Lung (tissue), 12 donors: Measurements from ENCODE around the gene PHKG1. TPM values are rescaled to one million over a fixed set of nuclear protein-coding genes. Genes with fewer than 3 reads are reported as not detected.

Experiments used
- ATAC-seq: fragments of 200-7000 bp; cut with Tn5 transposase; one replicate; pipeline ENCODE4 v1.9.1; 2020; ENCODE audit warnings: moderate number of reproducible peaks; ENCODE audit not compliant: insufficient read depth, low FRiP score
- DNase-seq, 3 donors: peaks; one replicate each; pipeline ENCODE4 v3.0.0-alpha.2; 2013 to 2017
- H3K27ac ChIP-seq, 2 donors: one replicate each; pipeline ENCODE4 v1.5.1; 2013; ENCODE audit warnings: mild to moderate bottlenecking in 2 of 2, moderate library complexity in 2 of 2, control low read depth in 1 of 2, inconsistent platforms in 1 of 2, low read depth in 1 of 2, low read length in 1 of 2
- H3K27me3 ChIP-seq, 3 donors: one replicate each; pipeline ENCODE4 v1.5.1; 2013; ENCODE audit warnings: low read length in 2 of 3; ENCODE audit not compliant: control insufficient read depth in 3 of 3, insufficient read depth in 3 of 3
- H3K36me3 ChIP-seq, 4 donors: one replicate each; pipeline ENCODE4 v1.5.1; 2013; ENCODE audit warnings: low read length in 4 of 4, mild to moderate bottlenecking in 1 of 4, moderate library complexity in 1 of 4; ENCODE audit not compliant: control insufficient read depth in 4 of 4, insufficient read depth in 4 of 4
- H3K4me1 ChIP-seq, 5 donors: one replicate each; pipeline ENCODE4 v1.5.1; 2013; ENCODE audit warnings: low read length in 5 of 5, mild to moderate bottlenecking in 2 of 5, moderate library complexity in 1 of 5; ENCODE audit not compliant: control insufficient read depth in 5 of 5, insufficient read depth in 5 of 5
- H3K4me3 ChIP-seq: one replicate; pipeline ENCODE4 v1.5.1; 2013; ENCODE audit warnings: mild to moderate bottlenecking, control low read depth, moderate library complexity
- H3K9ac ChIP-seq, 2 donors: one replicate each; pipeline ENCODE4 v1.5.1; 2013; ENCODE audit warnings: low read length in 2 of 2, control low read depth in 1 of 2; ENCODE audit not compliant: insufficient read depth in 1 of 2
- H3K9me3 ChIP-seq, 4 donors: one replicate each; pipeline ENCODE4 v1.5.1; 2013; ENCODE audit warnings: low read length in 3 of 4, mild to moderate bottlenecking in 1 of 4, moderate library complexity in 1 of 4; ENCODE audit not compliant: control insufficient read depth in 4 of 4, insufficient read depth in 3 of 4
- WGBS, 2 donors: extraction: QIAGEN DNeasy Blood & Tissue Kit; methylation state at CpG; one replicate each; pipeline ENCODE4 v1.1.7; 2013; 5-methylcytosine and 5-hydroxymethylcytosine counted together
- polyA plus RNA-seq, 2 donors: library from polyadenylated mRNA; stranded (reverse); fragments of 200-250 nt; gene quantifications; one replicate each; pipeline ENCODE4 v1.2.1, GENCODE V29; 2013
- total RNA-seq, 2 donors: library from RNA; depleted of rRNA in 1 of 2; stranded (reverse); fragments of >200 nt in 1 of 2; gene quantifications; one replicate each; pipeline ENCODE4 v1.2.1, GENCODE V29; 2014 to 2021
- TF ChIP-seq, protein P1 (sequence below): IDR thresholded peaks from 2 replicates; pipeline ENCODE4 v1.5.1; 2012; ENCODE audit warnings: mild to moderate bottlenecking; ENCODE audit errors: control extremely low read depth, extremely low read depth
- donor health status: control.
- donor health status: control.
- donor health status: Bipolar disorder and iron deficiency.
- donor health status: healthy.
- donor health status: DM: yes; HTN: yes; CAD: no.

The PHKG1 gene
- total and polyA plus RNA-seq, 4 donors, result 0.71 to 1.8 (median 1.3) TPM

DNA sequence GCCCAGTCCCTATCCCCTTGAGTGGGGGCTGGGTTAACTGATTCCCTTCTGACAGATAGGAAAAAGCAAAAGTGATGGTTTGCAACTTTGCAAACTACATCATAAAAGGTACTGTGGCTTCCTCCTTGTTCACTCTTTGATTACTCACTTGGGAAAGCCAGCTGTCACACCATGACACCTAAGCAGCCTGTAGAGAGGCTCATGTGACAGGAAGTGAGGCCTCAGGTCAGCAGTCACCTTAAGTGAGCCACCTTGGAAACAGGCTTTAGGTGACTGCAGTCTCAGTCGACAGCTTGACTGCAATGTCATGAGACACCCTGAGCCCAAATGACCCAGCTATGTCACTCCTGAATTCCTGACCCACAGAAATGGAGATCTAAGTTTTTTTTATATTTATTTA lies 17.9 kb upstream of the PHKG1 start:
- WGBS, 2 donors, result 66 to 79% methylated on average over 1 of the region's 1 CpG
- Histone ChIP-seq H3K36me3 (peaks cover 0 to 5% (median 0%) of the 10 kb centered on the region in 4 donors), H3K9me3 (no peaks in the 10 kb centered on the region), H3K4me3 (no peak overlapping the region), H3K27ac (no peak overlapping the region), H3K27me3 (peaks cover 0 to 3% (median 2%) of the 10 kb centered on the region in 3 donors), H3K4me1 (peaks cover 0 to 3% (median 0%) of the 10 kb centered on the region in 5 donors), H3K9ac (no peak overlapping the region)
- DNase-seq, result no peak
- ATAC-seq, result no peak
- TF ChIP-seq, protein P1, sequence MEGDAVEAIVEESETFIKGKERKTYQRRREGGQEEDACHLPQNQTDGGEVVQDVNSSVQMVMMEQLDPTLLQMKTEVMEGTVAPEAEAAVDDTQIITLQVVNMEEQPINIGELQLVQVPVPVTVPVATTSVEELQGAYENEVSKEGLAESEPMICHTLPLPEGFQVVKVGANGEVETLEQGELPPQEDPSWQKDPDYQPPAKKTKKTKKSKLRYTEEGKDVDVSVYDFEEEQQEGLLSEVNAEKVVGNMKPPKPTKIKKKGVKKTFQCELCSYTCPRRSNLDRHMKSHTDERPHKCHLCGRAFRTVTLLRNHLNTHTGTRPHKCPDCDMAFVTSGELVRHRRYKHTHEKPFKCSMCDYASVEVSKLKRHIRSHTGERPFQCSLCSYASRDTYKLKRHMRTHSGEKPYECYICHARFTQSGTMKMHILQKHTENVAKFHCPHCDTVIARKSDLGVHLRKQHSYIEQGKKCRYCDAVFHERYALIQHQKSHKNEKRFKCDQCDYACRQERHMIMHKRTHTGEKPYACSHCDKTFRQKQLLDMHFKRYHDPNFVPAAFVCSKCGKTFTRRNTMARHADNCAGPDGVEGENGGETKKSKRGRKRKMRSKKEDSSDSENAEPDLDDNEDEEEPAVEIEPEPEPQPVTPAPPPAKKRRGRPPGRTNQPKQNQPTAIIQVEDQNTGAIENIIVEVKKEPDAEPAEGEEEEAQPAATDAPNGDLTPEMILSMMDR, result no peak

DNA sequence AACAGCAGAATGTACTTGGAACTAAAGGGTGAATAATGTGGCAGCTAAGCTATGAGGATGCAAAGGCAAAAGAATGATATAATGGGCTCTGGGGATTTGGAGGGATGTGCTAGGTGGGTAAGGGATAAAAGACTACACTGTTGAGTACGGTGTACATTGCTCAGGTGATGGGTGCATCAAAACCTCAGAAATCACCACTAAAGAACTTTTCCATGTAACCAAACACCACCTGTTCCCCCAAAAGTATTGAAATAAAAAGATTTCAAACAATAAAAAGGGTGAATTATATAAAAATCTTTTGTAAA lies 15.2 kb upstream of the PHKG1 start:
- Histone ChIP-seq H3K9ac (no peak overlapping the region), H3K27ac (no peak overlapping the region), H3K9me3 (no peaks in the 10 kb centered on the region), H3K36me3 (peaks cover 5 to 8% (median 6%) of the 10 kb centered on the region in 4 donors), H3K4me3 (no peak overlapping the region), H3K4me1 (peaks cover 0 to 9% (median 7%) of the 10 kb centered on the region in 5 donors), H3K27me3 (no peaks in the 10 kb centered on the region)
- TF ChIP-seq, protein P1, result no peak
- DNase-seq, result no peak
- no peak for ATAC-seq
- WGBS, 2 donors, result 94 to 95% methylated on average over 1 of the region's 1 CpG

DNA sequence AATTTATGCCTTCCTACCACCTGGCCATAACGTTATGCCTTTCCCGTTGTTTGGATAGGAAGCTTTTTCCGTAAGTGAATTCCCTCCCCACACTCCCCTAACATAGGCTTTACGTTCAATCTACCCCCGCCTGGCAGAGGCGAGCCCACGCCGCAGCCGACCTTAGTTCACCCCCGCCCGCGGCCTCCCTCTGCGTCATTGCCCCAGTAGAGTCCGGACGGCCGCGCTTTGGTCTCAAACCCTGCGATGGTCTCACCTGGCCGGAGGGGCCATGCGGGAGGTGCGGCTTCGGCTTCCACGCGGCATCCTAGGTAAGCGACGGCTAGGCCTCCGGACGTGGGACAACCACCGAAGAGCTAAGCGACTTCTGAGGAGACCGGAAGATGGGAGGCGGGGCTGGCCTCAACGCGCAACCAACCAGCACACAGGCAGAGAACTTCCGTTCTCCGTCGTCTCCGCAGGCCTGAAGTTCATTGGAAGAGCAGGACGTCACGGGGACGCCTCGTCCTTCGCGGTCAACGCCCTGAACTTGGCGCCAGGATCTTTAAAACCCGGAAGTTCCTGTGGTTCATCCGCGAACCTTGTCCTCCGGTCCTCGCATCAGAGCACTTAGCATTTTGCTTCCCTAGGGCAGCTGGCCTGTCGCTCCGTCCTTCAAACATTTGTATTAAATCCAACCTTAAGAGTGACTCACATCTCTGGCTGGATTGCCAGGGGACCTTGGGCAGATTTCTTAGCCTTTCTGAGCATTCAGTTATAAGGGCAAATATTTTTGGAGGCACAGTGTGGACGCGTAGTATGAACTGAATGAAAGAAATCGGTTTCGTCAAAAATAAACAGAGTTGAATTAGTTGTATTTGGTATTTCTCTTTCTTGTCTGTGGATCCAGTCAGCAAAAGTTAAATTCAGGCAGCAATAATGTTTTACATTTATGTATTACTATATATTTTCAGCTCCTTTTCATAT lies 13.6 kb upstream of the PHKG1 start, which contains the start of gene CHCHD2:
Gene CHCHD2, minus strand, starts transcription at position 369 of the 966 bp plus-strand sequence. Its CDS starts 63 bp downstream, at position 306.
- TF ChIP-seq, protein P1, result no peak
- peak; percentile 100 for ATAC-seq
- Histone ChIP-seq H3K36me3 (peaks cover 12 to 19% (median 15%) of the 10 kb centered on the region in 4 donors), H3K27me3 (no peaks in the 10 kb centered on the region), H3K9ac (peak within 1 kb of the TSS; percentile 92 to 96), H3K27ac (peak within 1 kb of the TSS; percentile 85 to 97), H3K9me3 (no peaks in the 10 kb centered on the region), H3K4me3 (peak within 1 kb of the TSS; percentile 96), H3K4me1 (peaks cover 0 to 9% (median 7%) of the 10 kb centered on the region in 5 donors)
- DNase-seq, result peak; percentile 98 to 100 (median 99)
- WGBS, 2 donors, result 1 to 3% methylated on average over 56 to 57 of the region's 57 CpGs
